Measurements from ENCODE around the gene RFK.

DNA sequence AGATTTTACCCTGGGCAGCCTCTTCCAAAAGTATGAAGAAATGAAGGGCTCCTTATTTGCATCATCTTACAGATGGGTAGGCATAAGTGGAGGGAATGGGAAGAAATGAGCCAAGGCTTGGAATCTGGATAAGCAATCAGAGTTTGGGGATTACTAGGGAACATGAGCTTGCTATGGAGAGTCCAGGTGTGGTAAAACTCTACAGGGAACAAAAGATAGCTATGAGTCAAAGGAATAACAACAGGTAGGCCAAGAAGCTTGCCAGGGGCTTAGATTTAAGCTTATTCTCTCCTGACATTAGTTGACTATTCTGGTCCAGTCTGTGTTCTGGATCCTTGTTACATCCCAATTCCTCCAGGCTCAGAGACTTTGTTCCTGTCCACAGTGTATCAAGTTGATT is 16.4 kb downstream of the RFK start:
- TF ChIP-seq, protein P1, sequence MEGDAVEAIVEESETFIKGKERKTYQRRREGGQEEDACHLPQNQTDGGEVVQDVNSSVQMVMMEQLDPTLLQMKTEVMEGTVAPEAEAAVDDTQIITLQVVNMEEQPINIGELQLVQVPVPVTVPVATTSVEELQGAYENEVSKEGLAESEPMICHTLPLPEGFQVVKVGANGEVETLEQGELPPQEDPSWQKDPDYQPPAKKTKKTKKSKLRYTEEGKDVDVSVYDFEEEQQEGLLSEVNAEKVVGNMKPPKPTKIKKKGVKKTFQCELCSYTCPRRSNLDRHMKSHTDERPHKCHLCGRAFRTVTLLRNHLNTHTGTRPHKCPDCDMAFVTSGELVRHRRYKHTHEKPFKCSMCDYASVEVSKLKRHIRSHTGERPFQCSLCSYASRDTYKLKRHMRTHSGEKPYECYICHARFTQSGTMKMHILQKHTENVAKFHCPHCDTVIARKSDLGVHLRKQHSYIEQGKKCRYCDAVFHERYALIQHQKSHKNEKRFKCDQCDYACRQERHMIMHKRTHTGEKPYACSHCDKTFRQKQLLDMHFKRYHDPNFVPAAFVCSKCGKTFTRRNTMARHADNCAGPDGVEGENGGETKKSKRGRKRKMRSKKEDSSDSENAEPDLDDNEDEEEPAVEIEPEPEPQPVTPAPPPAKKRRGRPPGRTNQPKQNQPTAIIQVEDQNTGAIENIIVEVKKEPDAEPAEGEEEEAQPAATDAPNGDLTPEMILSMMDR (IDR thresholded peaks at IDR 0.05) = no peak
- TF ChIP-seq POLR2A (IDR thresholded peaks at IDR 0.05) = no peak

Data from Peyer's patch (tissue), 4 donors.